DND-41 (cell line): ENCODE results near the gene CIDEA.

Experiments used
- ATAC-seq: fragments of 200-7000 bp; cut with Tn5 transposase; 3 replicates; pipeline ENCODE4 v1.9.1; 2021; ENCODE audit warnings: low read depth; ENCODE audit not compliant: insufficient read depth
- DNase-seq: peaks from one replicate; pipeline ENCODE4 v3.0.0-alpha.2; 2020
- H2AFZ ChIP-seq: 2 replicates; pipeline ENCODE4 v1.6.0; 2012; ENCODE audit warnings: low read depth, low read length
- H3K27ac ChIP-seq: 2 replicates; pipeline ENCODE4 v1.5.1; 2012; ENCODE audit warnings: low read length, inconsistent platforms
- H3K27me3 ChIP-seq: fragments of 200-600 bp; sonication (generic); 2 replicates; pipeline ENCODE4 v1.6.0; 2012; ENCODE audit warnings: low read length, mild to moderate bottlenecking, inconsistent platforms; ENCODE audit not compliant: insufficient read depth, poor library complexity
- H3K36me3 ChIP-seq: 2 replicates; pipeline ENCODE4 v1.5.1; 2012; ENCODE audit warnings: low read length, inconsistent platforms; ENCODE audit not compliant: insufficient read depth
- H3K4me1 ChIP-seq: 2 replicates; pipeline ENCODE4 v1.5.1; 2012; ENCODE audit warnings: mild to moderate bottlenecking, low read length; ENCODE audit not compliant: insufficient read depth
- H3K4me2 ChIP-seq: 2 replicates; pipeline ENCODE4 v1.6.0; 2012; ENCODE audit warnings: mild to moderate bottlenecking, moderate library complexity, low read length, inconsistent platforms; ENCODE audit not compliant: insufficient read depth
- H3K4me3 ChIP-seq, 2 experiments: fragments of 200-600 bp in 1 of 2; shearing (Covaris generic) in 1 of 2; 2 replicates each; pipeline ENCODE4 v1.5.1; 2012 to 2016; ENCODE audit warnings: inconsistent platforms in 2 of 2, low read length in 2 of 2, mild to moderate bottlenecking in 2 of 2, low read depth in 1 of 2, moderate library complexity in 1 of 2
- H3K79me2 ChIP-seq: 2 replicates; pipeline ENCODE4 v1.6.0; 2012; ENCODE audit warnings: low read length, inconsistent platforms; ENCODE audit not compliant: insufficient read depth
- H3K9ac ChIP-seq: 2 replicates; pipeline ENCODE4 v1.6.0; 2012; ENCODE audit warnings: low read depth, mild to moderate bottlenecking, inconsistent platforms, low read length, moderate library complexity
- H3K9me3 ChIP-seq: 2 replicates; pipeline ENCODE4 v1.5.1; 2012; ENCODE audit warnings: low read length, moderate library complexity, mild to moderate bottlenecking, inconsistent platforms; ENCODE audit not compliant: insufficient read depth, severe bottlenecking
- H4K20me1 ChIP-seq: 2 replicates; pipeline ENCODE4 v1.6.0; 2012; ENCODE audit warnings: low read length; ENCODE audit not compliant: insufficient read depth
- CTCF ChIP-seq: IDR thresholded peaks from 2 replicates; pipeline ENCODE4 v1.5.1; 2012; ENCODE audit warnings: borderline replicate concordance, low read length, moderate library complexity, mild to moderate bottlenecking; ENCODE audit not compliant: poor library complexity, severe bottlenecking; ENCODE audit errors: extremely low read depth
- EZH2 ChIP-seq: IDR thresholded peaks from 3 replicates; pipeline ENCODE4 v1.6.1; 2012; ENCODE audit warnings: borderline replicate concordance, low read depth, mild to moderate bottlenecking, moderate library complexity, low read length, inconsistent platforms; ENCODE audit not compliant: severe bottlenecking

CIDEA gene

GRCh38 chr18:12288403-12288755 lies 34.2 kb downstream of the CIDEA start:
- no peaks in the 10 kb centered on the region for H3K36me3 ChIP-seq
- H4K20me1 ChIP-seq: no peaks in the 10 kb centered on the region
- H3K79me2 ChIP-seq: no peaks in the 10 kb centered on the region
- no peak for ATAC-seq
- DNase-seq: no peak
- H3K4me1 ChIP-seq: no peaks in the 10 kb centered on the region
- H3K27ac ChIP-seq: no peak overlapping the region
- TF ChIP-seq CTCF (no peak), EZH2 (no peak)
- no peak overlapping the region for H2AFZ ChIP-seq
- H3K27me3 ChIP-seq: no peaks in the 10 kb centered on the region
- H3K9me3 ChIP-seq: no peaks in the 10 kb centered on the region
- H3K4me2 ChIP-seq: no peak overlapping the region
- no peak overlapping the region for H3K9ac ChIP-seq
- H3K4me3 ChIP-seq: no peak overlapping the region

GRCh38 chr18:12290086-12290485 lies 35.9 kb downstream of the CIDEA start:
- no peaks in the 10 kb centered on the region for H4K20me1 ChIP-seq
- H3K27ac ChIP-seq: no peak overlapping the region
- H3K4me1 ChIP-seq: no peaks in the 10 kb centered on the region
- ATAC-seq: no peak
- no peaks in the 10 kb centered on the region for H3K9me3 ChIP-seq
- H3K4me3 ChIP-seq: no peak overlapping the region
- no peaks in the 10 kb centered on the region for H3K27me3 ChIP-seq
- TF ChIP-seq EZH2 (no peak), CTCF (no peak)
- H3K36me3 ChIP-seq: no peaks in the 10 kb centered on the region
- no peaks in the 10 kb centered on the region for H3K79me2 ChIP-seq
- no peak for DNase-seq
- H2AFZ ChIP-seq: no peak overlapping the region
- no peak overlapping the region for H3K9ac ChIP-seq
- no peak overlapping the region for H3K4me2 ChIP-seq

- Histone ChIP-seq H3K79me2 (no peaks in the 10 kb centered on the region), H4K20me1 (no peaks in the 10 kb centered on the region), H3K27me3 (no peaks in the 10 kb centered on the region), H3K36me3 (no peaks in the 10 kb centered on the region), H3K9ac (no peak overlapping the region), H3K4me2 (no peak overlapping the region), H2AFZ (no peak overlapping the region), H3K9me3 (no peaks in the 10 kb centered on the region), H3K27ac (no peak overlapping the region), H3K4me1 (no peaks in the 10 kb centered on the region), H3K4me3 (no peak overlapping the region)
- DNase-seq (no peak), ATAC-seq (no peak)
- TF ChIP-seq EZH2 (no peak), CTCF (no peak)
These were observed 37.0 kb downstream of the CIDEA start for GRCh38 chr18:12291161-12291560.

- DNase-seq (no peak), ATAC-seq (no peak)
- H3K9me3 ChIP-seq: no peaks in the 10 kb centered on the region
- no peaks in the 10 kb centered on the region for H4K20me1 ChIP-seq
- H3K4me3 ChIP-seq: no peak overlapping the region
- no peaks in the 10 kb centered on the region for H3K4me1 ChIP-seq
- H3K27ac ChIP-seq: no peak overlapping the region
- no peak overlapping the region for H3K9ac ChIP-seq
- H3K79me2 ChIP-seq: no peaks in the 10 kb centered on the region
- H2AFZ ChIP-seq: no peak overlapping the region
- TF ChIP-seq CTCF: no peak
- no peak for TF ChIP-seq EZH2
- no peaks in the 10 kb centered on the region for H3K36me3 ChIP-seq
- H3K27me3 ChIP-seq: no peaks in the 10 kb centered on the region
- H3K4me2 ChIP-seq: no peak overlapping the region
These were observed 37.5 kb downstream of the CIDEA start for GRCh38 chr18:12291690-12292089.
